ENCODE results near the gene MACC1. TPM values are rescaled to one million over a fixed set of nuclear protein-coding genes. Genes with fewer than 3 reads are reported as not detected.

Gene MACC1, protein sequence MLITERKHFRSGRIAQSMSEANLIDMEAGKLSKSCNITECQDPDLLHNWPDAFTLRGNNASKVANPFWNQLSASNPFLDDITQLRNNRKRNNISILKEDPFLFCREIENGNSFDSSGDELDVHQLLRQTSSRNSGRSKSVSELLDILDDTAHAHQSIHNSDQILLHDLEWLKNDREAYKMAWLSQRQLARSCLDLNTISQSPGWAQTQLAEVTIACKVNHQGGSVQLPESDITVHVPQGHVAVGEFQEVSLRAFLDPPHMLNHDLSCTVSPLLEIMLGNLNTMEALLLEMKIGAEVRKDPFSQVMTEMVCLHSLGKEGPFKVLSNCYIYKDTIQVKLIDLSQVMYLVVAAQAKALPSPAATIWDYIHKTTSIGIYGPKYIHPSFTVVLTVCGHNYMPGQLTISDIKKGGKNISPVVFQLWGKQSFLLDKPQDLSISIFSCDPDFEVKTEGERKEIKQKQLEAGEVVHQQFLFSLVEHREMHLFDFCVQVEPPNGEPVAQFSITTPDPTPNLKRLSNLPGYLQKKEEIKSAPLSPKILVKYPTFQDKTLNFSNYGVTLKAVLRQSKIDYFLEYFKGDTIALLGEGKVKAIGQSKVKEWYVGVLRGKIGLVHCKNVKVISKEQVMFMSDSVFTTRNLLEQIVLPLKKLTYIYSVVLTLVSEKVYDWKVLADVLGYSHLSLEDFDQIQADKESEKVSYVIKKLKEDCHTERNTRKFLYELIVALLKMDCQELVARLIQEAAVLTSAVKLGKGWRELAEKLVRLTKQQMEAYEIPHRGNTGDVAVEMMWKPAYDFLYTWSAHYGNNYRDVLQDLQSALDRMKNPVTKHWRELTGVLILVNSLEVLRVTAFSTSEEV
- not detected in 2 replicates for total RNA-seq

DNA sequence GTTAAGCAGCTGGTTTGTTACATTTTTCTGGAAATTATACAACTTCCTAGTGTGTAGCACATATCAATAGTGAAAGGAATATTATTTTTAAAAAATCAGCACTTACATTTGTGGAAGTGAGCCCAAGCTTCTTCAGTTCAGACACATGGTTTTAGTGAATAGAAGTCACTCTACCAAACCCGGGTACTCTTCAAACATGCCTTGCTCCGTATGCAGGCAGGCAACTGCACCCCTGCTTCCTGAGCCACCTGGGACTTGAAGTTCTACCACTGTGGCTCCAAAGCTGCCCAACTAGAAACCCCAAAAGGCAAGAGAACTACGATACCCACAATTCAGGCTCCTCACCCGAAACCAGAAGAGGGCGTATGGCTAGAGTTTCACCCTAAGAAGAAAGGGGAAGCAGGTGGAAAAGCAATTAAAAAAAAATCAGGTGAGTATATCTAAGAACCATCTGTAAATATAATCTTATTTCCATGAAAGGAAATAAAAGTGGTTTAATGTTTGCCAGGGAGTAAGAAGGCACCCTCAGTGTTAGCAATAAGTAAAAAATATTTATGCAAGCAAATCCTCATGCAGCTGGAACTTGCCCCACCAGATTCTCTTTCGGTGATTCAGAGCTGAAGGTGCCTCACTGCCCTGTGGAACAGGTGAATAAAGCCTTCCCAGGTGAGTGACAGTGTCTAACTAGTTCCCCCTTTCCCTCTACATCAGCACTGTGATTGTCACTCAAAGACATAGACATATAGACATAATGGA lies at the start of gene MACC1:
Gene MACC1, minus strand, starts transcription at position 192 of the 756 bp plus-strand sequence. CDS start 55,522 bp downstream, outside the sequence.
- H3K4me1 Mint-ChIP-seq (ENCODE audit: low read depth): peaks cover 3% of the 10 kb centered on the region
- H3K4me3 Mint-ChIP-seq (ENCODE audit: low read depth): no peak within 1 kb of the TSS
- DNase-seq (ENCODE audit: low spot score): no peak
- intact Hi-C loops (cut with micrococcal nuclease): no loop called here
- no peaks in the 10 kb centered on the region for H3K27me3 Mint-ChIP-seq (ENCODE audit: low read depth)
- no peak within 1 kb of the TSS for H3K27ac Mint-ChIP-seq
- no peaks in the 10 kb centered on the region for H3K9me3 Mint-ChIP-seq
- no peaks in the 10 kb centered on the region for H3K36me3 Mint-ChIP-seq (ENCODE audit: low read depth)

DNA sequence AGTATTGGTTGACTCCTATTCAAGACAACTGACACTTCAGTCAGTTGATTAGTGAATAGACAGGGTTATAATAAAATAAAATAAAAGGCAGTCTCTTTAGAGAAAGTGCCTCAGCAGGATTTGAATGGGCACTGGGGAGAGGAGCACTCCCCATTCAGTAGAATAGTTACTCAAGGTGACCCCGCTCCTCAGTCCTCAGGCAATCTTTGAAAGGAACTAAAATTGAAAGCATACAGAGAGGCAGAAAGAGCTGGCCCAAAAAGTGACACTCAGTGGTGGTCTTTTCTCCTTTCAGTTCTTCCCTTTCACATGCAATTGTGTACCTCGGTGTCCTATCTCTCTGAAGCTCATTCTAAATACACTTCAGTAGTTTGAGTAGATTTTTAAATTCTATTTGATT lies 47.4 kb upstream of the MACC1 start:
- DNase-seq (ENCODE audit: low spot score): no peak
- no peaks in the 10 kb centered on the region for H3K9me3 Mint-ChIP-seq
- no peaks in the 10 kb centered on the region for H3K4me1 Mint-ChIP-seq (ENCODE audit: low read depth)
- intact Hi-C loops (cut with micrococcal nuclease): no loop called here
- H3K4me3 Mint-ChIP-seq (ENCODE audit: low read depth): no peak overlapping the region
- H3K27me3 Mint-ChIP-seq (ENCODE audit: low read depth): no peaks in the 10 kb centered on the region
- H3K27ac Mint-ChIP-seq: no peak overlapping the region
- no peaks in the 10 kb centered on the region for H3K36me3 Mint-ChIP-seq (ENCODE audit: low read depth)

DNA sequence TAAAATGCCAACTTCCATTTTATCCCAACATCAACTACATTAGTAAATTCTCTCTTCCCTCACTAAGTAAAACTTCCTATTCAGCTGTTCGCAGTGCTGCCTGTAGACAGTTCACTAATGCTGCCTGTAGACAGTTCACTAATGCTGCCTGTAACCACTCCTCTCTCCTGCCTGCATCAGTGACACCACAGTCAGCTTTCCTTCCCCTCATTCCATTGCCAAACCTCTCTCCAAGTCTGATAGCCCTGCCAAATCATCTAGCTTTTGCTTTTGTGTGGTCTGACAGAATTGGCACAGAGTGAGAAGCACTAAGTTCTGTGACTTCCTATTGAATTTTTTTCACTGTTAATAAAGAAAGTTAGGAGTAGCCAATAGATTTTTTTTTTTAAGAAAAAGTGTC lies 43.0 kb upstream of the MACC1 start:
- Mint-ChIP-seq H3K27me3 (ENCODE audit: low read depth) (no peaks in the 10 kb centered on the region), H3K4me3 (ENCODE audit: low read depth) (no peak overlapping the region), H3K27ac (no peak overlapping the region), H3K9me3 (no peaks in the 10 kb centered on the region), H3K36me3 (ENCODE audit: low read depth) (no peaks in the 10 kb centered on the region), H3K4me1 (ENCODE audit: low read depth) (no peaks in the 10 kb centered on the region)
- intact Hi-C loops (cut with micrococcal nuclease): no loop called here
- no peak for DNase-seq (ENCODE audit: low spot score)

DNA sequence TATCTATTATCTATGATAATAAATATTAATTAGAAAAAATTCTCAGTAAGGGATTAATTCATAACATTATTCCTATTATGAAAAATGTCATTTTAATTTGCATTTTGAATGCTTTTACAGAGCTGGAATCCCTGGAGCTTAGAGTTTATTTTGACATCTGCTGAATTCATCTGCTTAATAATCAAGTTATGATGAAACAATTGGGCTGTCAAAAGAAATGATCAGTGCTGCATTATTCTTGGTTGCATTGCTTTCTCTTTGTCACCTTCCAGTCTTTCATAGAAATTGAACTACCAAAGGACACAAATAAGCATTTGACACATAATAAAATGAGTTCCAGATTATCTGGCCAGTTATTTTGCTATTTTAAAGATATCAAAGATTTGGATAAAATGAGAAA lies 40.0 kb upstream of the MACC1 start:
- no peaks in the 10 kb centered on the region for H3K4me1 Mint-ChIP-seq (ENCODE audit: low read depth)
- H3K9me3 Mint-ChIP-seq: no peaks in the 10 kb centered on the region
- intact Hi-C loops (cut with micrococcal nuclease): no loop called here
- DNase-seq (ENCODE audit: low spot score): no peak
- no peaks in the 10 kb centered on the region for H3K27me3 Mint-ChIP-seq (ENCODE audit: low read depth)
- H3K4me3 Mint-ChIP-seq (ENCODE audit: low read depth): no peak overlapping the region
- H3K27ac Mint-ChIP-seq: no peak overlapping the region
- no peaks in the 10 kb centered on the region for H3K36me3 Mint-ChIP-seq (ENCODE audit: low read depth)

DNA sequence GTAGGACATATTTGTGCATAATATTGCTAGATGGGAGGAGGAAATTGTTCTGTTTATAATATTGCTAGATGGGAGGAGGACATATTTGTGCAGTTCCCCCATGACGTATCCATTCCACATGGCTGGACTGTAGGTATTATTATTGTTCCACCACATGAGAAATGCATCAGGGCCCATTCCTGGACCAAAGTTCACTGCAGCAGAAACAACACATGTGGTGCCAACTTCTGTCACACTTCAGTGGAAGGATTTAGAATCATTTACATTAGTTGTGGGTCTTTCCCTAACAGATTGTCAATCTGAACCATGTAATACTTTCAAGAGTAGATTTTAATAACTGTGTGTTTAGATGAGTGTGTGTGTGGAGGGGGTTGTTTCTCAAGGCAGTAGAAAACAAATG lies 32.7 kb upstream of the MACC1 start:
- Mint-ChIP-seq H3K4me3 (ENCODE audit: low read depth) (no peak overlapping the region), H3K27ac (no peak overlapping the region), H3K27me3 (ENCODE audit: low read depth) (no peaks in the 10 kb centered on the region), H3K4me1 (ENCODE audit: low read depth) (no peaks in the 10 kb centered on the region), H3K36me3 (ENCODE audit: low read depth) (no peaks in the 10 kb centered on the region), H3K9me3 (no peaks in the 10 kb centered on the region)
- intact Hi-C loops (cut with micrococcal nuclease): no loop called here
- no peak for DNase-seq (ENCODE audit: low spot score)

DNA sequence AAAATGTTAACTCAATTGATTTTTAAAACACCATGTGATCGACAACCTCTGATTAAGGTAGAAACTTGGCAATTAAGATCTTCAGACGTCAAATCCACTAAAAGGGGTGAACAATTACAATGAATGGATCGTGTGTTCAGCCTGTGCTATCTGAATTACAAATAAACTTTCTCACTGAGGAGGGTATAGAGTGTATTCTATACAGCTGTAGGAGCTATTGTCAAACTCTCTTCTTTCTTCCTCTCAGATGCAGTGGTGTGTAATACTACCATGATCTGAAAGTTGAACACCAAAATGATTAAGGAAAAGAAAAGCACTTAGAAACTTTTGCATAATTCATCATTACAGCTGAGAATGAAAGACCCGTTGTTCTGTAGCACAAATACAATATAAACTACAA lies 32.2 kb upstream of the MACC1 start:
- H3K27ac Mint-ChIP-seq: no peak overlapping the region
- no peaks in the 10 kb centered on the region for H3K4me1 Mint-ChIP-seq (ENCODE audit: low read depth)
- no peaks in the 10 kb centered on the region for H3K36me3 Mint-ChIP-seq (ENCODE audit: low read depth)
- H3K4me3 Mint-ChIP-seq (ENCODE audit: low read depth): no peak overlapping the region
- no peaks in the 10 kb centered on the region for H3K27me3 Mint-ChIP-seq (ENCODE audit: low read depth)
- intact Hi-C loops (cut with micrococcal nuclease): no loop called here
- no peak for DNase-seq (ENCODE audit: low spot score)
- no peaks in the 10 kb centered on the region for H3K9me3 Mint-ChIP-seq

DNA sequence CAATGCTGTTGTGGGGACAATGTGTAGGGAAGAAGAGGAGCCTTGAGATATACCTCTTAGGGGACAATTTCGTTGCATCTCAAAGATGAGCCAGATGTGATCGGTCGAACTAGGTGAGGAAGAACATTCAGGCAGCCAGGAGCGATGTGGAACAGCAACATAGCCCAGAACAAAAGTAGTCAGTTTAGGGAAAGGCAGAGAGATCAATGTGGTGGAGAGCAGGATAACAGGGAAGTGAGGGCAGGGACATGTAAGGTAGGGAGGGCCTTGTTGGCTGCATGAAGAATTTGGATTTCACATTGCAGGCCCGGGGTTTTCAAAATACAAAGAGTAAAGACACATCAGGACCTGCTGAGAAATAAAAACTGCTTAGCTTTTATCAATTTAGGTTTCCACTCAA lies 29.1 kb upstream of the MACC1 start:
- Mint-ChIP-seq H3K9me3 (no peaks in the 10 kb centered on the region), H3K4me3 (ENCODE audit: low read depth) (no peak overlapping the region), H3K27me3 (ENCODE audit: low read depth) (no peaks in the 10 kb centered on the region), H3K4me1 (ENCODE audit: low read depth) (no peaks in the 10 kb centered on the region), H3K36me3 (ENCODE audit: low read depth) (no peaks in the 10 kb centered on the region), H3K27ac (no peak overlapping the region)
- intact Hi-C loops (cut with micrococcal nuclease): no loop called here
- DNase-seq (ENCODE audit: low spot score): no peak

DNA sequence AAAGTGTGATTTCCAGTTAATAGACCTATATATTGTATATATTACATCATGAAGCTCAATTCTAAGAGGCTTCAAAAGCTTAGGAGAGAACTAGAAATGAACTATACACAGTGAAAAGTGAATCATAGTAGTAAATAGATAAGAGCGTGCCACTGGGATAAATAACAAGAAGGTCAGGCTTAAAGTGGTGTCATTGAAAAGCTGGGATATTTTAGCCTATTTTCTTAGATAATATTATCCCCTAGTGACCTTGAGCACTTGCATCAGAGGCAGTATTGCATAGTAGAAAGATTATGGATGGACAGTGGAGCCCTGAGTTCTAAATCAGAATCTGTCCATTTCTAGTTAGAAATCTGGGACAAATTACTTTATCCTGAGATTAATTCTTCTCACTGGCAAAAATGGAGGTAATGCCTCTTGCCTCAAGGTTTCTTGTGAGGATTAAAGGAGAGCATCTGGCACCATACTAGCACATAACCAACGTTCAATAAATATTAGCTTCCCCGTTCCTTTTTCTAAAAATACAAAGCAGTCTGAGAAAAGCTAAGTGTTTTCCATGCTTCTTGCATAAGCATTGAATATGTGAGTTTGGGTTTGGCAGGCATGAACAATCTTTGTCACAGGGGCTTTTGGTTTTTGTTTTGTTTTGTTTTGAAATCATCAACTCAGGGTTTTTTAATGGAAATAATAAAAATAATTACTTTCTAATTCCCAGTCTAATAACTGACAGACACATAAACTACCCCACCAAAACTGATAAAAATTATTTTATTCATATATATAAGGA lies 27.3 kb upstream of the MACC1 start:
- peaks cover 4% of the 10 kb centered on the region for H3K4me1 Mint-ChIP-seq (ENCODE audit: low read depth)
- no peaks in the 10 kb centered on the region for H3K9me3 Mint-ChIP-seq
- H3K27ac Mint-ChIP-seq: no peak overlapping the region
- no peak for DNase-seq (ENCODE audit: low spot score)
- intact Hi-C loops (cut with micrococcal nuclease): no loop called here
- no peak overlapping the region for H3K4me3 Mint-ChIP-seq (ENCODE audit: low read depth)
- no peaks in the 10 kb centered on the region for H3K27me3 Mint-ChIP-seq (ENCODE audit: low read depth)
- no peaks in the 10 kb centered on the region for H3K36me3 Mint-ChIP-seq (ENCODE audit: low read depth)

DNA sequence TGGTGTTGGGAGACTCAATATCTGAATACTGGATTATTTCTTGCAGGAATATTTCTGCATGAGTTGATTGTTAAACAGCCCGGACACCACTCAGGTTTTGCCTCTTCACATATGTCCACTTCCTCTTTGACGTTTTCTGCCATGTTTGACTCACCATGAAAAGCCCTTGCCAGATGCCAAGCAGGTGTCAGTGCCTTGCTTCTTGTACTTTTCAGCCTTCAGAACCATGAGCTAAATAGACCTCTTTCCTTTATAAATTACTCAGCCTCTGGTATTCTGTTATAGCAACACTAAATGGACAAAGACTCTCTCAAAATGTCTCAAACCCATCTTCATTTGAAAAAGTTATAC lies 24.7 kb upstream of the MACC1 start:
- Mint-ChIP-seq H3K4me1 (ENCODE audit: low read depth) (peaks cover 14% of the 10 kb centered on the region), H3K27ac (no peak overlapping the region), H3K9me3 (no peaks in the 10 kb centered on the region), H3K27me3 (ENCODE audit: low read depth) (peaks cover 2% of the 10 kb centered on the region), H3K4me3 (ENCODE audit: low read depth) (no peak overlapping the region), H3K36me3 (ENCODE audit: low read depth) (no peaks in the 10 kb centered on the region)
- DNase-seq (ENCODE audit: low spot score): no peak
- intact Hi-C loops (cut with micrococcal nuclease): no loop called here

DNA sequence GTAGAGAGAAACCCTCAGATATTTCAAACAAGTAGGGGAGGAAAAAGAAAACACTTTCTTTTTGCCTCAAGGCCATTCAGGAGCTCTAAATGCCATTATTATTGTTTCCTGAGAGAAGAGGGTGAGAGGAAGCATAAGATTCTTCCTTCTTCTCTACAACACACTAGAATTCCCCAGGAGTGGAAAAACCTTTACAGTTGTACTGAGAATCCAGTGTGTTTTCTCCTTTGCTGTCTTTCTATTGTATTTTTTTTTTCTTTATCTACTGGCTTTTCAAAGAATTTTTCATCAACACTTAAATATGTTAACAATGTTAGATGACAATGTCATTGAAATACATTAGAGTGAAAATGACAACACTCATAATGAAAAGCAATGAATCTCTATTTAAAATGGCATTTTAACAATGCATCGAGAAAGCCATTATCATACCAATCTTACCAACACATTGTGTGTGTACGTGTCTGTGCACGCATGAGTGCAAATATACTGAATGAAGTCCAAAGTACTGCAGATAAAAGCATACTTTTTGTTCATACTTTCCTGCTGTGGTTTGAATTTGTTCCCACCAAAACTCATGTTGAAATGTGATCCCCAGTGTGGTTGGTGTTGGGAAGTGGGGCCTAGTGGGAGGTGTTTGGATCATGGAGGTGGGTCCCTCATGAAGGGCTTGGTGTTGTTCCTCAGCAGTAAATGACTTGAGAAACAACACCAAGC lies 24.2 kb upstream of the MACC1 start:
- Mint-ChIP-seq H3K4me3 (ENCODE audit: low read depth) (no peak overlapping the region), H3K36me3 (ENCODE audit: low read depth) (no peaks in the 10 kb centered on the region), H3K9me3 (no peaks in the 10 kb centered on the region), H3K27me3 (ENCODE audit: low read depth) (peaks cover 4% of the 10 kb centered on the region), H3K4me1 (ENCODE audit: low read depth) (peaks cover 14% of the 10 kb centered on the region), H3K27ac (no peak overlapping the region)
- DNase-seq (ENCODE audit: low spot score): no peak
- intact Hi-C loops (cut with micrococcal nuclease): no loop called here

DNA sequence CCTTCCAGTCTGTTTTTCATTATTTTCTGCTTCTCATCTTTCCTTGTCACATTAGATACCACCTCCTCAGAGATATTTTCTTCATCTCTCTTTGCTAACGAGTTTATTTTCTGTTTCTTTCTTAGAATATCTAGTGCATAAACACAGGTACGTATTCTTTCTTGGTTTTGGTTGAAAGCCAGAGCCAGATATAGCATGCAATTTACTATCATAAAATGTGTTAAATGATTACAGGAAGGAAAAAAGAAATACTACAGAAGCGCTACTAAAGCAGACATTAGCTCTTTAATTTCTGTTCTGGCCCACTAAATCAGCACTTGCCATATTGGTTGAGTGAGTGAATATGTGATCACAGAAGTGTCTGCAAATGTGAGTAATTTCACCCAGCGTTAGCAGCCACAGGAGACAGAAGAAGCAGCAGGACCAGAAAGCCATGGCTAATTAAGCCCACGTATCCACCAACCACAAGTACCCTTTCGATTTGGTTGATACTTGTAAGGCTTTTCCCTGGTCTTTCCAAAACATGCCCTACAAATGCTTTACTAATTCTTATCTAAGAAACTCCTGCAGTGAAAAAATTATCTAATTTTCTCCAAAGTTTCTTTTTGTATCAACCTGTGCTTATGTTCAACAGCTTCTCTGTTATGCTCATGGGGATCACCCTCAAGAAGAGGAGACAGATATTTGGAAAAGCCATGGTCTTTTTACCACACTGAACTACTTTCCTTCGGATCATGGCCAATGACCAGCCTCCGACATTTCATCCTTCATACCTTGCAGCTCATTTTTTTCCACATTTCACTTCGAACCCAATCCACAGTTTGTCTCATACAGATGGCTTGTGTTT lies 23.1 kb upstream of the MACC1 start:
- Mint-ChIP-seq H3K27ac (no peak overlapping the region), H3K4me3 (ENCODE audit: low read depth) (no peak overlapping the region), H3K27me3 (ENCODE audit: low read depth) (peaks cover 8% of the 10 kb centered on the region), H3K36me3 (ENCODE audit: low read depth) (no peaks in the 10 kb centered on the region), H3K9me3 (no peaks in the 10 kb centered on the region), H3K4me1 (ENCODE audit: low read depth) (peaks cover 14% of the 10 kb centered on the region)
- intact Hi-C loops (cut with micrococcal nuclease): no loop called here
- DNase-seq (ENCODE audit: low spot score): no peak

Data from activated T-helper 2 cell treated with anti-CD3 and anti-CD28 coated beads, Interferon-gamma antibody, Interleukin-2, Interleukin-4, amounts not matched to agents 10 μg/mL and 5 μg/mL and 100 μg/mL, durations not matched to agents 14 hours and 24 hours and 36 hours (primary cell).